ENCODE results near the gene RNF43.

GRCh38 chr17:58373003-58373402, 44.3 kb downstream of the RNF43 start:
- no peak for TF ChIP-seq CTCF (IDR thresholded peaks at IDR 0.05; ENCODE audit: low read depth, low read length, poor library complexity, severe bottlenecking)
- no peak for TF ChIP-seq EZH2phosphoT487 (IDR thresholded peaks at IDR 0.05; ENCODE audit: borderline replicate concordance, low read length)

Data from DOHH2 (cell line).